Activated gamma-delta T cell treated with anti-CD3 and anti-CD28 coated beads, Interleukin-2, amount 50 U/mL, for 16 hours (primary cell): ENCODE data around the gene MFSD6L.

Experiments used
- DNase-seq: peaks from one replicate; pipeline ENCODE4 v3.0.0-alpha.2; 2020; ENCODE audit warnings: low read depth

The MFSD6L gene

GRCh38 chr17:8798846-8799569 lies at the start of gene MFSD6L:
Gene MFSD6L, minus strand, starts transcription at chr17:8799365. Its CDS starts 245 bp downstream, at chr17:8799120.
- DNase-seq: no peak

- no peak for DNase-seq
Measured at GRCh38 chr17:8847891-8848290, 48.7 kb upstream of the MFSD6L start.

- DNase-seq: no peak
Measured at GRCh38 chr17:8846768-8847211, 47.6 kb upstream of the MFSD6L start.

- no peak for DNase-seq
Measured at GRCh38 chr17:8844229-8845218, 45.4 kb upstream of the MFSD6L start.

GRCh38 chr17:8843344-8843743 lies 44.2 kb upstream of the MFSD6L start:
- DNase-seq: no peak

GRCh38 chr17:8841844-8842243 lies 42.7 kb upstream of the MFSD6L start:
- DNase-seq: no peak

GRCh38 chr17:8839410-8839935 lies 40.3 kb upstream of the MFSD6L start:
- no peak for DNase-seq

- DNase-seq: no peak
Measured at GRCh38 chr17:8838551-8839095, 39.5 kb upstream of the MFSD6L start.

- DNase-seq: no peak
Measured at GRCh38 chr17:8837563-8838075, 38.5 kb upstream of the MFSD6L start.

- no peak for DNase-seq
Measured at GRCh38 chr17:8836821-8837562, 37.8 kb upstream of the MFSD6L start.

- DNase-seq: no peak
Measured at GRCh38 chr17:8835631-8836364, 36.6 kb upstream of the MFSD6L start.

- no peak for DNase-seq
Measured at GRCh38 chr17:8835106-8835505, 35.9 kb upstream of the MFSD6L start.

GRCh38 chr17:8832711-8833352 lies 33.7 kb upstream of the MFSD6L start:
- DNase-seq: peak; percentile 10

- no peak for DNase-seq
Measured at GRCh38 chr17:8831234-8831849, 32.2 kb upstream of the MFSD6L start.

- DNase-seq: no peak
Measured at GRCh38 chr17:8830141-8830540, 31.0 kb upstream of the MFSD6L start.

- no peak for DNase-seq
Measured at GRCh38 chr17:8829036-8829941, 30.1 kb upstream of the MFSD6L start.

- DNase-seq: no peak
Measured at GRCh38 chr17:8828517-8828875, 29.3 kb upstream of the MFSD6L start.

GRCh38 chr17:8826808-8827435 lies 27.8 kb upstream of the MFSD6L start:
- DNase-seq: no peak
